ENCODE results near the gene CDC42EP3.

Gene CDC42EP3

DNA sequence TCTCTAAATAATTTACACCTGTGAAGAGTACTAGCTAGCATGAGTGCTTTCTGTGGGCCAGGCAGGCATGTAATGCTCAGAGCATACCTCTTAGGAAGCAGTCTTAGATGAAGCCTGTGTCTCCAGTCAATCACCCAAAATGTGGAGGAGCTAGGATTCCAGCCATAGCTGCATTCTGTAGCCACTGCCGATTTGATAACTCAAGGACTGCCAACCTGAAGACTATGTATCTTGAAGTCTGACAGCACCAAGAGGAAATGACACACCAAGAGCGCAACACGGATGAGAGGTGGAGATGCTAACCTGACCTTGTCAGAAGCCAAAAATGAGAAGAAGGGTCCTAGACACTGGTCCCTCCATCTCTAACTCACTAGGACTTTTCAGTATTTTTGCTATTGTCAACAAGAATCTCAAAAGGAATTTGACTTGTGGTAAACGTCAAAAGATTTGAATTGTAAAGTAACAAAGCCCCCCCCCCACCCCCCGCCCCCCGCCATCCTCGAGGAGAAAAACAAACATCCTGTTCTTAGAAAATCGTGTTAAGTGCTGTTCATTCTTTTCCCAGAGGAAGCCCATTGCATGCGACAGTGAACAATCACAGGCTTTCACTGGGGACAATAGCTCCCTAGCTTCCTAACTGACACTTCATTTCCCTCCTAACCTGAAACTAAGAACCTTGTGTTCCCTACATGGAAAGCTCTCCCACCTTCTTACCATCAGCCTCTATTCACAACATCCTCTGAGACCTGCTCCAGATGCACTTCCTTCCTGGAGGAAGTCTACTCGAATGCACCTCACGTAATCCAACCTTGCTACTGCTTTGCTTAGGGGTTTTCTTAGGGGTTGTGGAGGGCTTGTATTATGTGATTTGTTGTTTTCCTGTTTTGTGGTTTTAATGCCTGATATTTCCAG, 14.7 kb downstream of the CDC42EP3 start:
- no peak for DNase-seq (ENCODE audit: low read depth in 2 of 2)

GRCh38 chr2:37654932-37655841, 16.3 kb downstream of the CDC42EP3 start:
- no peak for DNase-seq (ENCODE audit: low read depth in 2 of 2)

GRCh38 chr2:37654419-37654818, 17.0 kb downstream of the CDC42EP3 start:
- DNase-seq (ENCODE audit: low read depth in 2 of 2), result no peak

GRCh38 chr2:37653805-37654378, 17.6 kb downstream of the CDC42EP3 start:
- no peak for DNase-seq (ENCODE audit: low read depth in 2 of 2)

- DNase-seq (ENCODE audit: low read depth in 2 of 2), result no peak
Measured at GRCh38 chr2:37653093-37653492, 18.3 kb downstream of the CDC42EP3 start.

GRCh38 chr2:37652199-37652640, 19.2 kb downstream of the CDC42EP3 start:
- DNase-seq (ENCODE audit: low read depth in 2 of 2), result no peak

DNA sequence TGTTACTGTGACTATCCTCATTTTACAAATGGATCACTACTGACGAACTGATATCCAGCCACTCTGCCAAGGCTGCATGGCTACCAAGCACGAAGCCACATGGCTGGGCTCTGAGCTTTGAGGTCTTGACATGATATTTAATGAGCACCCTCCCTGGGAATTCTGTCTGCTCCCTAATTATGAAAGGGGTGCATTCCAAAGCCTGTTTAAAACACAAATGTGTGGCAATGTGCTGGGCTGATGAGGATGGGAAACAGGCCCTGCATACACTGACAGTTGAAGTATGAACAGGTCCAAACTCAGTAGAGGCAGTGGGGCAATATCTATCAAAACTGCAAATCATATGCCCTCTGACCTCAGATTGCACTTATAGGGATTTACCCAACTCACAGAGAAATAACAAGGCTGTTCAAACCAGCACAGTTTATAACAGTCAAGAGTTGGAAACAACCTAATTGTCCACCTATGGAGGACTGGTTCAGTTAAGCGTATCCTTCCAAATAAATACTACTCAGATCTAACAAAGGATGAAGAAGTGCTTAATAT, 20.8 kb downstream of the CDC42EP3 start:
- DNase-seq (ENCODE audit: low read depth in 2 of 2), result no peak

GRCh38 chr2:37649518-37649917, 21.9 kb downstream of the CDC42EP3 start:
- no peak for DNase-seq (ENCODE audit: low read depth in 2 of 2)

DNA sequence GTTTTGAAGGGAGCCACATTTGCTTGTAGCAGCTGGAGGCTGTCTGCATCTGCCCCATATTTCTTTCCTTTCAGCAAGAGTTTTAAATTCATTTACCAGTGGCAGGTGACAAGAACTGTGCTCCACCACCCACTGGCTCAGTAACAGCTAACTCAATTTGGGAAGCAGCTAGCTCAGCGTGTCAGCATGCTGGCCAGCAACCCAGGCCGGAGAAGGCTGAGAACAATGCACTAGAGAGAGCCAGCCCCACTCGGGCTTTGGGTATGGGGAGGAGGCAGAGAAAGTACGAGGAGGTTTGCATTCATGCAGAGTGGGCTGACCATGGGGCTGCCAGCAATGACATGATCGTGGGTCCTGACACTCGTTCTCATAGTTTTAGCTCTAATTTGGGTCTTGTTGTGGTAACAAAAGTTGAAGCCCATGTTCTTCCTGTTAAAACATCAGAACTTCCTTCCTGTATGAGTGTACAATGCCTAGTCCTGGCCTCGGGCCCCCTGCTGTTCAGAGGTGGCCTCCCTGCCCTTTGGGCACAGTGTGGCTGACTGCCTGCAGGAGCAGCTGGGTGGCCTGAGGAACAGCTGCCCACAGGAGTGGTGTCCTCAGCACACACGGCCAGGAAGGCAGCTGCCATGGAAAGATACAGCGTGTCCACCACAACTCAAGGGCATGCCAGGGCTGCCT, 23.0 kb downstream of the CDC42EP3 start:
- DNase-seq (ENCODE audit: low read depth in 2 of 2), result no peak

DNA sequence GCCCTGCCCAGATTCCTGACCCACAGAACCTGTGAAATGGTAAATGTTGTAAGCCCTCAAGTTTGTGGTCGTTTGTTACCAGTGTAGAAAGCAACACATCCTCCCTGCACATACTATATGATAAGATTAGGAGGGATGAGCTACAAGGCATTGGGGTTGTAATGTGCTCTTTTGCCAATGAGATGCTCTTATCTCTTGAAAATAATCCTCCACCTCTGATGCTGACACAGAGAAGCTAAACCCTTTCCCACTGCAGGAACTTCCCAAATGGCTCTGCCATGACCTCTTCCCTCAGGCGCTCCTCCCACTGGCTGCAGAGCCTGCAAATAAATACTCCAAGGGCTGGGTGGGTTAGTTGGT, 23.5 kb downstream of the CDC42EP3 start:
- no peak for DNase-seq (ENCODE audit: low read depth in 2 of 2)

- no peak for DNase-seq (ENCODE audit: low read depth in 2 of 2)
Measured at GRCh38 chr2:37645836-37646235, 25.6 kb downstream of the CDC42EP3 start.

GRCh38 chr2:37645362-37645761, 26.1 kb downstream of the CDC42EP3 start:
- DNase-seq (ENCODE audit: low read depth in 2 of 2), result no peak

GRCh38 chr2:37644191-37644590, 27.3 kb downstream of the CDC42EP3 start:
- DNase-seq (ENCODE audit: low read depth in 2 of 2), result no peak

- no peak for DNase-seq (ENCODE audit: low read depth in 2 of 2)
Measured at GRCh38 chr2:37643730-37644078, 27.7 kb downstream of the CDC42EP3 start.

DNA sequence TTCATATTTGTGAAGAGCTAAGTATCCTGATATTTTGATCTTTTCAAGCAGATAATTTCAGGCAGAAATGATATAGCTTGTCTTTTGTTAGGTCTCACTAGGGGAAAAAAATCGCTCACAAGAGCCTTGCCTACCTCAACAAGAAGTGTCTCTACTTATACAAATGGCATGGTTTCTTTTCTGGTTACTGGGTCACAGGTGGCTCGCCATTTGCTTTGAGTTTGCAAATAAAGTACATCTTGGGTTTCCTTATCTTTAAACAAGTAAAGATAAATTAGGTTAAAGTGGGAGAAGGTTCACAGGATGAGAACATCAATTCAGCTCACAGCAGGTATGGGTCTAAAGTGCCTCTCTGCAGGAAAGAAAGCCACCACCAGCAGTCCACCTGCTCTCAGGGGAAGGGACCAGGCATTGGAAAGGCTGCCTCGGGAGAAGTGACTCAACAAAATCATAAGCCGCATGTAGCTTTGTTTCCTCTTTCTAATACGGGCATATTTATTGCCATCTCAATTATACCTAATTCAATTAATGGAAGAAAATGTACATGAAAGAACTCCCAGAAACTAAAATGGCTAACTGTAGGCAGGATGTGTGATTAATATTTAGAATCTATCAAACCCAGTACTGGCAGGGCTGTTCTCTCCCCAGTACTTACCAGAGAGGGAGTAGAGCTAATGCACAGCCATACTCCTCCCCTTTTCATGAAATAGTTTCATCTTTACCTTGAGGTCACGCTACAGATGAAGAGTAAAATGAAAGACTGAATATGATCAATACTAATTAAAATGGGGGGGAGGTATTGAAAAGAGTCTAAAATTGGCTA, 28.3 kb downstream of the CDC42EP3 start:
- no peak for DNase-seq (ENCODE audit: low read depth in 2 of 2)

DNA sequence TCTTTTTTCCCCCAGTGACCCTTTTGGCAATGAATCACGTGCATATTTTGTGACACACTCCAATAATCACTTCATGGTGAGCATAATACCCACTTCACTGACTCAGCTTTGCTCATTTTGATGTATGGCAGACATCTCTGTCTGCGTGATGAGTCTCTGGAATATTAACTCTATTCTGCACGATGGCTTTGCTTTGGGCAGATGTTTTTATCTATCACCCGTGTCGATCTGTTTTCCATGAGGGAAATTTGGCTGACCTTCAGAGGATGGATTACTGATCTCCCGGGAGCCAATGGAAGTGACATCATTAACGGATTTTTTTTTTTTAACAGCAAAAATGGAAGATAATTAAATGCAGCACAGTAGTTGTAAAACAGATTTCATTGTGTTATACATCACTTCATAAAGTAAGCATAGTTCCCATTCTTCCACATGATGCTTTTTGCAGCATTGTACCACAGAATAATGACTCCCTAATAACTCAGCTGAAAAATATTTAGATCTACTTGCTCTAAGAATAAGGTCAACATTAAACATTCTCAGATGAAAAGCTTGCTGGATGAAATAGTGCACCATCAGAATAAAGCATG, 29.8 kb downstream of the CDC42EP3 start:
- no peak for DNase-seq (ENCODE audit: low read depth in 2 of 2)

DNA sequence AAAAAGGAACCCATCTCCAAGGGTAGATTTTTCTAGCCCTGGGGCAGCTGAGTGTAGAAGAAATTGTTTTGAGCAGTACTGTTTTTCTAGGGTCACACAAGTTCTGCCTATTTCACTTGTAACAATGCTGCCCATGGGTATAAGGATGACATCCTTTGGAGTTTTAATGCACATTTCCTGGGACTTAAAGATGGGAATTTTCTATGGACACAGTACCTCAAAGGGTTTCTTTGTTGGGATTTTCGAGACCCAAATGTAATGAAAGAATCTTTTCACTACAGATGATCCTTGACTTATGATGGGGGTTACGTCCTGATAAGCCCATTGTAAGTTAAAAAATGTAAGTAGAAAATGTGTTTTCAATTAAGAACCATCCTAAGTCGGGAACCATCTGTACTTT, 31.8 kb downstream of the CDC42EP3 start:
- DNase-seq (ENCODE audit: low read depth in 2 of 2), result no peak

- DNase-seq (ENCODE audit: low read depth in 2 of 2), result no peak
Measured at GRCh38 chr2:37638973-37639372, 32.5 kb downstream of the CDC42EP3 start.

DNA sequence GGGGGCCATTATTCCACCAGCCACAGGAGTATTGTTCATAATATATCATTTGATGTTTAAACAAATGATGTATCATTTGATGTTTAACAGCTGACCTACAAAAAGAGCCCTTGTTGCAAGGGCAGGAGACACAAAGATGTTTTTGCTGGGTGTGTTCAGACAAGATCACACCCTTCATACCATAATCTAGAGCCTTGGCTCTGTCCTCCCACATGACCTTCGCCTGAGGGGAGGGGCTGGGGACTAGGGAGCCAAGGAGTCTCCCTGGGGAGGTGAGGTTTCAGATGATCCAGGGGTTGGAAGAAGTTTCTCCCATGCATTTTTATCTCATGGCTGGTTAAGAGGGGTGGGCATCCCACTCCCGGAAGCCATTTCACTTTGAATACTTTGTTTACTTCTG, 33.5 kb downstream of the CDC42EP3 start:
- no peak for DNase-seq (ENCODE audit: low read depth in 2 of 2)

DNA sequence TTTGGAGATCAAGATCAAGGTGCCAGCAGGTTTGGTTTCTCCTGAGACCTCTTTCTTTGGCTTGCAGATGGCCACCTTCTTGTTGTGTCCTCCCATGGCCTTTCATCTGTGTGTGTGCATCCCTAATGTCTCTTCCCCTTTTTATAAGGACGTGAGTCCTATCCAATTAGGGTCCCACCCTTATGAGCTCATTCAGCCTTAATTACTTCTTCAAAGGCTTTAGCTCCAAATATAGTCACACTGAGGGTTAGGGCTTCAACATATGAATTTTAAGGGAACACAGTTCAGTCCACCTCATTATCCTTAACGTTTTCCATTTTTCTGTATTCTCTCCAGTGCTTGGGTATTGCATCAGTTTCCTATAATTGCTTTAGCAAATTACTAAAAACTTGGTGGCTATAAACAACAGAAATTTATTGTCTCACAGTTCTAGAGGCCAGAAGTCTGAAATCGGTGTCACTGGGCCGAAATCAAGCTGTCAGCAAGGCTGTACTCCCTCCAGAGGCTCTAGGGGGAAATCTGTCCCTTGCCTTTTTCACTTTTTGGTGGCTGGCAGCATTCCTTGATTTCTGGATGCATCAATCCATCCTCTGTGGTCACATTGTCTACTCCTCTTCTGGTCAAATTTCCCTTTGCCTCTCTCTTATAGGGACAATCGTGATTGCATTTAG, 34.1 kb downstream of the CDC42EP3 start:
- DNase-seq (ENCODE audit: low read depth in 2 of 2), result no peak

Measured in stimulated activated CD4-positive, alpha-beta T cell treated with anti-CD3 and anti-CD28 coated beads, Interleukin-4, amount 100 ng/mL, for 48 hours (primary cell).